Erythroblast (primary cell): ENCODE results near the gene OSTM1.

Experiments used
- GATA1 ChIP-seq: IDR thresholded peaks from 2 replicates; pipeline ENCODE4 v1.6.1; 2011; ENCODE audit warnings: low read depth, mild to moderate bottlenecking, control low read depth, low read length, moderate library complexity
- POLR2A ChIP-seq: IDR thresholded peaks from 2 replicates; pipeline ENCODE4 v1.6.1; 2011; ENCODE audit warnings: mild to moderate bottlenecking, low read length

DNA sequence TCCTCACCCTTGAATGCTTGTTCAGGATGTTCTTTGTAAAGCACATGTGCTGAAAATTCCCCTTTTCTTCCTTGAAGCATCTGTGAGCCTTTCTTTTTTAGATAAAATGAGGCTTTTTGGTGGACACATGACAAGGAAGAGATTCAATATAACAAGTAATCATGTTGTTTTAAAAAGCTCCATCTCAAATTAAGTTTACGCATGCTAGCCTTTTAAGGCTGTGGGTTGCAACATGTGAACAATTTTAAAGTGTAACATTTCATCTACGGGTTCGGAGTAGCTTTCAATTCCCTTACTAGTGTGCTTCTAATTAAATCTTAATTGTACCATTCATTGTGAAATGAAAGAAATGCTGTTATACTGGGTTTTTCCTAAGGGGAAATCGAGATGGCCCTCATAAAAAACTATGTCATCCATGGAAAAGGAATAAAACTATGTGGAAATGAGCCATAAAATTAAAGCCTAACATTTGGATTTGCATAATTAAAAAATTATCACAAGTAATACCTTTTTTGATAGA lies 19.3 kb upstream of the OSTM1 start:
- TF ChIP-seq POLR2A (no peak), GATA1 (no peak)
